Thoracic aorta (tissue), 2 donors: Measurements from ENCODE around the gene ACO1. TPM values are rescaled to one million over a fixed set of nuclear protein-coding genes. Genes with fewer than 3 reads are reported as not detected.

Source experiments
- ATAC-seq: fragments of 150-250 bp; one replicate; pipeline ENCODE4 v1.8.0; 2017; ENCODE audit warnings: low read depth; ENCODE audit not compliant: insufficient number of reproducible peaks, low FRiP score
- DNase-seq: peaks from one replicate; pipeline ENCODE4 v3.0.0-alpha.2; 2020; ENCODE audit warnings: low spot score
- H3K27ac ChIP-seq, 2 donors: fragments of 200-600 bp; sonication (generic); 1 replicate in 1 of 2; 2 replicates in 1 of 2; pipeline ENCODE4 v1.5.1; 2016; ENCODE audit warnings: mild to moderate bottlenecking in 2 of 2, moderate library complexity in 2 of 2
- H3K27me3 ChIP-seq: fragments of 200-600 bp; sonication (generic); replicated peaks from 2 replicates; pipeline ENCODE4 v1.6.0; 2016; ENCODE audit warnings: mild to moderate bottlenecking; ENCODE audit not compliant: insufficient read depth
- H3K36me3 ChIP-seq: fragments of 200-600 bp; sonication (generic); one replicate; pipeline ENCODE4 v1.5.1; 2016
- H3K4me1 ChIP-seq, 2 donors: fragments of 200-600 bp; sonication (generic); 1 replicate in 1 of 2; 2 replicates in 1 of 2; pipeline versions ENCODE4 v1.5.1 to v1.6.0; 2016; ENCODE audit warnings: low read depth in 2 of 2, mild to moderate bottlenecking in 1 of 2; ENCODE audit not compliant: control insufficient read depth in 1 of 2
- H3K4me3 ChIP-seq: fragments of 200-600 bp; sonication (generic); 2 replicates; pipeline ENCODE4 v1.5.1; 2016; ENCODE audit warnings: mild to moderate bottlenecking
- H3K9me3 ChIP-seq: fragments of 200-600 bp; sonication (generic); 2 replicates; pipeline ENCODE4 v1.5.1; 2016
- total RNA-seq, 2 donors: library from RNA; depleted of rRNA; stranded (reverse); fragments of >200 nt; gene quantifications; one replicate each; pipeline versions ENCODE4 v1.1.0 to v1.2.3, GENCODE V29; 2016
- TF ChIP-seq, protein P1 (sequence below): fragments of 200-600 bp; sonication (generic); IDR thresholded peaks from one replicate; pipeline ENCODE4 v1.5.1; 2019; ENCODE audit warnings: antibody characterized with exemption

Gene ACO1
- total RNA-seq, 2 donors from 2014 or later: 28.6 to 32.9 TPM

DNA sequence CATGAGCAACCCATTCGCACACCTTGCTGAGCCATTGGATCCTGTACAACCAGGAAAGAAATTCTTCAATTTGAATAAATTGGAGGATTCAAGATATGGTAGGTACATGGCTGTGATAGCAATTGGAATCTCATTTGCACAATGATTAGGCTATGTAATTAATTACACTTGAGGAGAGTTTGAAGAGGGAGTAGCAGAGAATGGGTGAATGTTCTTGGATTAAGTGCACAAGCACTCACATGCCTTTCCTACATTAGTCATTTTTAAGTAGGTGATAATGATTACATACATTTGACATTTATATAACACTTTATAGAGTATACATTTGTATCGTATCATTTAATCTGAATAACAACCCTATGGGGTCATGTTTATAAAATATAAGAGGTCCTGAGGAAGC is 21.1 kb downstream of the ACO1 start:
- Histone ChIP-seq H3K27ac (no peak overlapping the region), H3K4me3 (no peak overlapping the region), H3K4me1 (no peaks in the 10 kb centered on the region), H3K36me3 (peaks cover 30% of the 10 kb centered on the region), H3K9me3 (no peaks in the 10 kb centered on the region), H3K27me3 (no peaks in the 10 kb centered on the region)
- TF ChIP-seq, protein P1, sequence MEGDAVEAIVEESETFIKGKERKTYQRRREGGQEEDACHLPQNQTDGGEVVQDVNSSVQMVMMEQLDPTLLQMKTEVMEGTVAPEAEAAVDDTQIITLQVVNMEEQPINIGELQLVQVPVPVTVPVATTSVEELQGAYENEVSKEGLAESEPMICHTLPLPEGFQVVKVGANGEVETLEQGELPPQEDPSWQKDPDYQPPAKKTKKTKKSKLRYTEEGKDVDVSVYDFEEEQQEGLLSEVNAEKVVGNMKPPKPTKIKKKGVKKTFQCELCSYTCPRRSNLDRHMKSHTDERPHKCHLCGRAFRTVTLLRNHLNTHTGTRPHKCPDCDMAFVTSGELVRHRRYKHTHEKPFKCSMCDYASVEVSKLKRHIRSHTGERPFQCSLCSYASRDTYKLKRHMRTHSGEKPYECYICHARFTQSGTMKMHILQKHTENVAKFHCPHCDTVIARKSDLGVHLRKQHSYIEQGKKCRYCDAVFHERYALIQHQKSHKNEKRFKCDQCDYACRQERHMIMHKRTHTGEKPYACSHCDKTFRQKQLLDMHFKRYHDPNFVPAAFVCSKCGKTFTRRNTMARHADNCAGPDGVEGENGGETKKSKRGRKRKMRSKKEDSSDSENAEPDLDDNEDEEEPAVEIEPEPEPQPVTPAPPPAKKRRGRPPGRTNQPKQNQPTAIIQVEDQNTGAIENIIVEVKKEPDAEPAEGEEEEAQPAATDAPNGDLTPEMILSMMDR: no peak
- ATAC-seq (no peak), DNase-seq (no peak)

DNA sequence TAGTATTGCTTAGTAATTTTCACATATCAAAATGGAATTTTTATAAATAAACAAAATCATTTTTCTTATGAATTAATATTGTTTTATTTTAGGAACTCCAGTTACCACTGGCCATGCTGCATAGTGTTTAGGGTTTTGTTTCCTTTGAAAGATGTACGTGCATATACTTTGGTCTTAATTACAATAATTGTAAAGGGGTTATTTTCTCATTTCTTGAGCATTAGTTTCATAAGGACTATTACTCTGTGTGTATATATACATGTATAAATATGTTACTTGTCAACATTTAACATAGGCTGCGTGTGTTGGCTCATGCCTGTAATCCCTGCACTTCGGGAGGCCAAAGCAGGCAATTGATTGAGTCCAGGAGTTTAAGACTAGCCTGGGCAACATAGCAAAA is 21.6 kb downstream of the ACO1 start:
- Histone ChIP-seq H3K9me3 (no peaks in the 10 kb centered on the region), H3K4me1 (no peaks in the 10 kb centered on the region), H3K4me3 (no peak overlapping the region), H3K27ac (no peak overlapping the region), H3K27me3 (no peaks in the 10 kb centered on the region), H3K36me3 (peaks cover 30% of the 10 kb centered on the region)
- DNase-seq (no peak), ATAC-seq (no peak)
- TF ChIP-seq, protein P1: no peak

DNA sequence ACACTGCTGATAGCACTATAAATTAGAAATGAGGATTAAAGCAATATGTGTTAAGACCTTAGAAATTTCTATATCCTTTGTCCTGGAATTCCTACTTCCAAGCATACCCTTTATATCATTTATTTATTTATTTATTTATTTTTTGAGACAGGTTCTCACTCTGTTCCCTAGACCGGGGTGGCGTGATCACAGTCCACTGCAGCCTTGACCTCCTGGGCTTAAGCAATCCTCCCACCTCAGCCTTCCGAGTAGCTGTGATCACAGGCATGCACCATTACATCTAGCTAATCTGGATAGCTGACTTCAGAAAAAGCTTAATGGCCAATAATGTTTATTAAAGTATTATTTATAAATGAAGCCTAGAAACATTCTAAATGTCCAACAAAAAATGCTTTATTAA is 27.3 kb downstream of the ACO1 start:
- no peak for ATAC-seq
- TF ChIP-seq, protein P1: no peak
- Histone ChIP-seq H3K27me3 (no peaks in the 10 kb centered on the region), H3K4me1 (no peaks in the 10 kb centered on the region), H3K4me3 (no peak overlapping the region), H3K9me3 (no peaks in the 10 kb centered on the region), H3K27ac (no peak overlapping the region), H3K36me3 (peaks cover 34% of the 10 kb centered on the region)
- DNase-seq: no peak

DNA sequence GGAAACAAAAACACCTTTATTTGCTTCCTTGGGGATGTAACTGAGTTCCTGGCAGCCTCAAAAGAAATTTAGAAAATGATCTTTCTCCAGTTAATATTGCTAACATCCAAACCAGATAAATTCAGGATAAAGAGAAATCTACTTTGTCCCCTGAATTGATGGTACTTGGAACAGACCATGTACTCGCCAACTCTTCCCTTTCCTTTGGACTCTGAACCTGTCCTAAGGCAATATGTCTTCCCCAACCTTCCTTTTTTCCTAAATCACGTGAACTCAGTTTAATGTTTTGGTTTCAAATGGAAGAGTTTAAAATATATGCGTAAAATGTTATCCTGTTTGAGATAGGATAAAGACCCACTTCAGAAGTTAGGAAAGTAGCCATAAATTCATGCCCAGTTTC is 28.0 kb downstream of the ACO1 start:
- Histone ChIP-seq H3K27me3 (no peaks in the 10 kb centered on the region), H3K4me1 (no peaks in the 10 kb centered on the region), H3K36me3 (peaks cover 30% of the 10 kb centered on the region), H3K27ac (no peak overlapping the region), H3K9me3 (no peaks in the 10 kb centered on the region), H3K4me3 (no peak overlapping the region)
- ATAC-seq: no peak
- TF ChIP-seq, protein P1: no peak
- no peak for DNase-seq

DNA sequence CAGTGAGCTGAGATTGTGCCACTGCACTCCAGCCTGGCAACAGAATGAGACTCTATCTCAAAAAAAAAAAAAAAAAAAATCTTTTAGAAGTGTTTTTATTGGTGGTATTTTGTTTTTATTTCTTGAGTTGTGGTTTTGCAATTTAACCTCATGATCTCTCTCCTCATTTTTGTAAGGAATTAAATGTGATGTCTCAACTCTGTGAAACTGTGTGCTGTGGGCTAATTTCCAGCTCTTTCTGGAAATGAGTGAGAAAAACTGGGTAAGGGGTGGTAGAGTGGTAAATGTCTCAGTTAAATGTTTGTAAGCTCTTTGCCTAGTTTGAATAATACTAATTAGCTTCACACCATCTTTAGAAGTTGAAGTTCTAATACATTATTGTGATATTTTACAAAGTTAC is 29.0 kb downstream of the ACO1 start:
- no peak for DNase-seq
- TF ChIP-seq, protein P1: no peak
- Histone ChIP-seq H3K9me3 (no peaks in the 10 kb centered on the region), H3K36me3 (peaks cover 23% of the 10 kb centered on the region), H3K4me1 (no peaks in the 10 kb centered on the region), H3K27me3 (no peaks in the 10 kb centered on the region), H3K4me3 (no peak overlapping the region), H3K27ac (no peak overlapping the region)
- no peak for ATAC-seq
